ENCODE data around the gene ADGRE3.

The ADGRE3 gene

DNA sequence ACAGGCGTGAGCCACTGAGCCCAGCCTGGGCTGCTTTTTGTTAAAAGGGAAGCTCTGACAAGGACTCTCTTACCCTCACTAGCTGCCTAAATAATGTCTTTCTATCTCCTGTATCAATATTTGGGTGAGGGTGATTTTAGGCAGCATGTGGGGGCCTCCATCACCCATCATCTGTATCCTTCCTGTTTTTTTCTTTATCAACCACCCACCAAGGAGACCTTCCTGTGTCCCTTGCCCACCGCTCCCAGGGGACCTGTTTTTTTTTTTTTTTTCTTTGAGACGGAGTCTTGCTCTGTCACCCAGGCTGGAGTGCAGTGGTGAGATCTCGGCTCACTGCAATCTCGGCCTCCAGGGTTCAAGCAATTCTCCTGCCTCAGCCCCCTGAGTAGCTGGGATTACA, 97.4 kb downstream of the ADGRE3 start:
- Histone ChIP-seq H2AFZ (ENCODE audit: low read length) (no peak overlapping the region), H3K36me3 (ENCODE audit: insufficient read depth, low read length) (no peaks in the 10 kb centered on the region), H3F3A (ENCODE audit: low read depth) (no peaks in the 10 kb centered on the region), H4K20me1 (ENCODE audit: insufficient read depth, low read length, poor library complexity, severe bottlenecking) (no peaks in the 10 kb centered on the region), H3K9me2 (replicated peaks; ENCODE audit: low read depth, low read length) (no peaks in the 10 kb centered on the region), H3K9me3 (ENCODE audit: insufficient read depth, low read depth, low read length) (no peaks in the 10 kb centered on the region), H3K4me1 (ENCODE audit: insufficient read depth, low read length, poor library complexity, severe bottlenecking) (peaks cover 3% of the 10 kb centered on the region), H3K4me3 (ENCODE audit: low read length, poor library complexity, severe bottlenecking) (no peak overlapping the region), H3K9ac (ENCODE audit: low read depth, low read length, poor library complexity, severe bottlenecking) (no peak overlapping the region), H3K27me3 (ENCODE audit: insufficient read depth, low read length, poor library complexity, severe bottlenecking) (no peaks in the 10 kb centered on the region), H3K79me2 (ENCODE audit: insufficient read depth, low read length) (no peaks in the 10 kb centered on the region), H3K4me2 (ENCODE audit: low read depth, low read length, poor library complexity, severe bottlenecking) (no peak overlapping the region)
- TF ChIP-seq CTCF (conservative IDR thresholded peaks at IDR 0.05; ENCODE audit: low read length): no peak
- no peak for TF ChIP-seq EZH2phosphoT487 (IDR thresholded peaks at IDR 0.05; ENCODE audit: borderline replicate concordance)

DNA sequence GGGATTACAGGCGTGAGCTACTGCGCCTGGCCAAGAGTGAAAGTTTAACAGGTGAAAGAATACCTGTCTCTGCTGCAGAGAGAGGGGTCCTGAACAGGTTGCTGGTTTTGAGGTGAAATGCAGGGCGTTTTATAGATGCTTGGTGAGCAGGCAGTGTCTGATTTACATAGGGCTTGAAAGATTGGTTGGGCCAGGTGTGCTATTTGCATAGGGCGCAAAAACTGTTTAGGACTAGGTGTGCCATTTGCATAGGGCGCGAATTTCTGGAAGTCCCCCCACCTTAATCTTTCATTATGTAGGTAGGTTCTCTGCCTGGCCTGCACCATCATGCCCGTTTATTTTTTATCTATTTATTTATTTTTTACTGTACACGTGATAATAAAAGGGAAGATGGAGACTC, 98.3 kb downstream of the ADGRE3 start:
- H3K4me2 ChIP-seq (ENCODE audit: low read depth, low read length, poor library complexity, severe bottlenecking): no peak overlapping the region
- no peak for TF ChIP-seq CTCF (conservative IDR thresholded peaks at IDR 0.05; ENCODE audit: low read length)
- TF ChIP-seq EZH2phosphoT487 (IDR thresholded peaks at IDR 0.05; ENCODE audit: borderline replicate concordance): no peak

DNA sequence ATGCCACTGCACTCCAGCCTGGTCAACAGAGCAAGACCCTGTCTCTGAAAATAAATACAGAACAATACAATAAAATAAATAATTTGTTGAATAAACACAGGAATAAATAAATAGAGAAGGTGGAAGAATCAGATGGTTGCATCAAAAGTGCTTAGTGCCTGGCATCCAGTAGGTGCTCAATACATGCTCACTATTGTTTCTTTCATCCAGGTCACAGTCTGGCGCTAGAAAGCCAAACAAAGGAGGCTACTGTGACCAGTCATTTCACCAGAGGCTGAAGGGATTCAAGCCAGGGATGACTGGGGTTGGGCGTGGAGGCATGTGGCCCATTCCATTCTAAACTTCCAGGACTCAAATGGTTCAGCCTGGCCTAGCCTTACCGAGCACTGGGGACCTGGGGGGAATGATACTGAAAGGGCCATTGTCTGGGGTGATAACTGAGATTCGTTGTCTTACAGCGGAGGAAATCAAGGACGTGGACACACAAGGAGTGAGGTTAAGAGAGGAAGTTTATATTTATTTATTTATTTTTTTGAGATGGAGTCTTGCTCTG, 99.1 kb downstream of the ADGRE3 start:
- Histone ChIP-seq H3K27me3 (ENCODE audit: insufficient read depth, low read length, poor library complexity, severe bottlenecking) (no peaks in the 10 kb centered on the region), H3K4me1 (ENCODE audit: insufficient read depth, low read length, poor library complexity, severe bottlenecking) (peaks cover 13% of the 10 kb centered on the region), H2AFZ (ENCODE audit: low read length) (no peak overlapping the region), H3K9ac (ENCODE audit: low read depth, low read length, poor library complexity, severe bottlenecking) (no peak overlapping the region), H3K4me2 (ENCODE audit: low read depth, low read length, poor library complexity, severe bottlenecking) (no peak overlapping the region), H3K9me2 (replicated peaks; ENCODE audit: low read depth, low read length) (no peaks in the 10 kb centered on the region), H3K79me2 (ENCODE audit: insufficient read depth, low read length) (peaks cover 13% of the 10 kb centered on the region), H3K36me3 (ENCODE audit: insufficient read depth, low read length) (no peaks in the 10 kb centered on the region), H4K20me1 (ENCODE audit: insufficient read depth, low read length, poor library complexity, severe bottlenecking) (peaks cover 8% of the 10 kb centered on the region), H3F3A (ENCODE audit: low read depth) (no peaks in the 10 kb centered on the region), H3K9me3 (ENCODE audit: insufficient read depth, low read depth, low read length) (no peaks in the 10 kb centered on the region), H3K4me3 (ENCODE audit: low read length, poor library complexity, severe bottlenecking) (no peak overlapping the region)
- TF ChIP-seq EZH2phosphoT487 (IDR thresholded peaks at IDR 0.05; ENCODE audit: borderline replicate concordance): no peak
- TF ChIP-seq CTCF (conservative IDR thresholded peaks at IDR 0.05; ENCODE audit: low read length): no peak

More for the DNA sequence above, 98.3 kb downstream of the ADGRE3 start:
- H3F3A ChIP-seq (ENCODE audit: low read depth): no peaks in the 10 kb centered on the region
- H3K36me3 ChIP-seq (ENCODE audit: insufficient read depth, low read length): no peaks in the 10 kb centered on the region
- no peaks in the 10 kb centered on the region for H3K9me3 ChIP-seq (ENCODE audit: insufficient read depth, low read depth, low read length)
- peaks cover 4% of the 10 kb centered on the region for H3K4me1 ChIP-seq (ENCODE audit: insufficient read depth, low read length, poor library complexity, severe bottlenecking)
- no peak overlapping the region for H3K4me3 ChIP-seq (ENCODE audit: low read length, poor library complexity, severe bottlenecking)
- H3K9ac ChIP-seq (ENCODE audit: low read depth, low read length, poor library complexity, severe bottlenecking): no peak overlapping the region
- no peaks in the 10 kb centered on the region for H4K20me1 ChIP-seq (ENCODE audit: insufficient read depth, low read length, poor library complexity, severe bottlenecking)
- no peaks in the 10 kb centered on the region for H3K27me3 ChIP-seq (ENCODE audit: insufficient read depth, low read length, poor library complexity, severe bottlenecking)
- no peaks in the 10 kb centered on the region for H3K9me2 ChIP-seq (replicated peaks; ENCODE audit: low read depth, low read length)
- H2AFZ ChIP-seq (ENCODE audit: low read length): no peak overlapping the region
- H3K79me2 ChIP-seq (ENCODE audit: insufficient read depth, low read length): peaks cover 5% of the 10 kb centered on the region

All from Loucy (cell line).